Tibial artery (tissue), 4 donors: ENCODE measurements around the gene TEKT1.

Source experiments
- DNase-seq, 2 donors: peaks; one replicate each; pipeline ENCODE4 v3.0.0-alpha.2; 2019
- H3K27ac ChIP-seq, 2 donors: fragments of 200-600 bp; sonication (generic) in 1 of 2; 1 replicate in 1 of 2; 2 replicates in 1 of 2; pipeline ENCODE4 v1.5.1; 2018 to 2019; ENCODE audit warnings: mild to moderate bottlenecking in 1 of 2
- H3K27me3 ChIP-seq, 2 donors: fragments of 200-600 bp; sonication (generic) in 1 of 2; one replicate each; pipeline versions ENCODE4 v1.5.1 to v1.6.0; 2016 to 2019
- H3K36me3 ChIP-seq, 3 donors: fragments of 200-600 bp; sonication (generic) in 2 of 3; one replicate each; pipeline ENCODE4 v1.5.1; 2016 to 2019; ENCODE audit warnings: mild to moderate bottlenecking in 2 of 3
- H3K4me1 ChIP-seq, 4 donors: fragments of 200-600 bp; sonication (generic) in 2 of 4; 1 replicate in 3 of 4; 2 replicates in 1 of 4; pipeline ENCODE4 v1.5.1; 2016 to 2019
- H3K4me3 ChIP-seq, 2 donors: fragments of 200-600 bp; sonication (generic) in 1 of 2; 1 replicate in 1 of 2; 2 replicates in 1 of 2; pipeline ENCODE4 v1.5.1; 2018 to 2019; ENCODE audit warnings: mild to moderate bottlenecking in 2 of 2
- H3K9me3 ChIP-seq, 3 donors: fragments of 200-600 bp; sonication (generic) in 1 of 3; one replicate each; pipeline ENCODE4 v1.5.1; 2016 to 2019
- intact Hi-C: fragments of 100-400 bp; cut with DNase I; formaldehyde crosslinking; loops from one replicate; pipeline ENCODE4 v1.15.0; 2023; ENCODE audit warnings: low total_unique reads
- TF ChIP-seq, protein P1 (sequence below), 2 experiments: fragments of 200-600 bp in 1 of 2; fragments of 450-650 bp in 1 of 2; IDR thresholded peaks; one replicate each; pipeline ENCODE4 v1.5.1; 2017 to 2019; ENCODE audit warnings: antibody characterized with exemption in 2 of 2, mild to moderate bottlenecking in 1 of 2, moderate library complexity in 1 of 2

TEKT1 gene

DNA sequence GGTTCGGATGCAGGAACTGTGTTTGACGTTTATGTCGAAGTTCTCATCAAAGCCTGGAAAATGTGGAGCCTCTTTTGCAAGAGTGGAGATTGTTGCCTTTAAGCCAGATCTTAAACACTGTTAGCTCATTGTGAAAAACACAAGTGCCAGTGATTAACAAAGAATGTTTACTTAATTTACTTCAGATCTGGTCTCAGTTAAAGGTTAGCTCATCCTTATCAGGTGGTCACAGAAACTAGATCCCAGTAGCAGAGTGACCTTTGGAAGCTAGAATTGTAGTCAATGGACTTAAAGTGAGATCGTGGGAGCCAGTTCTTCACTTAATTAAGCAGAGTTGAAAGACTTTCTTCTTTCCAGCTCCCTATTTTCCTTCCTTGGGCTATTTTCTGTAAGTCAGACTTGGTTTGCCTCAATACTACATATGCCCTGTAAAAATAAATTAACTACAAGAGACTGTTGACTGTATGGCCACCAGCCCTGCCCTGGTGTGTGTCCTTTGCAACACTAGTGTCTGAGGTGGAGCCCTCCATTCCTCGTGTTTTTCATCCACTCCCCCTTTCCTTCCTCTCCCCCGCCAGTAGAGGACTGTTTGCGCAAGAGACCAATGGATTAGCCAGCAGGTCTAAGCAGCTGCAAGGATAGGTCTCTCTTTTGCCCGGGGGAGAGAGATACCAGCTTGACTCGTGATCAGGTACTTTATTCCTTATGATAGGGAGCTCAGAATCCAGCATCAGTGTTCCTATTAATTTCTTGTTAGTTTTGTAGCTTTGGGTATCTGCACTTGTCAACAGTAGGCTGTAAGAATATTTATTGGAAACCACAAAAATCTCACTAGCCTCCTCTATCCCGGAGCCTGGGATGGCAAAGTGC, 35.3 kb downstream of the TEKT1 start:
- intact Hi-C loops, result no loop called here
- Histone ChIP-seq H3K4me1 (no peaks in the 10 kb centered on the region), H3K9me3 (no peaks in the 10 kb centered on the region), H3K4me3 (no peak overlapping the region), H3K36me3 (no peaks in the 10 kb centered on the region), H3K27me3 (peaks cover 0 to 17% of the 10 kb centered on the region in 2 donors), H3K27ac (no peak overlapping the region)
- TF ChIP-seq, protein P1, sequence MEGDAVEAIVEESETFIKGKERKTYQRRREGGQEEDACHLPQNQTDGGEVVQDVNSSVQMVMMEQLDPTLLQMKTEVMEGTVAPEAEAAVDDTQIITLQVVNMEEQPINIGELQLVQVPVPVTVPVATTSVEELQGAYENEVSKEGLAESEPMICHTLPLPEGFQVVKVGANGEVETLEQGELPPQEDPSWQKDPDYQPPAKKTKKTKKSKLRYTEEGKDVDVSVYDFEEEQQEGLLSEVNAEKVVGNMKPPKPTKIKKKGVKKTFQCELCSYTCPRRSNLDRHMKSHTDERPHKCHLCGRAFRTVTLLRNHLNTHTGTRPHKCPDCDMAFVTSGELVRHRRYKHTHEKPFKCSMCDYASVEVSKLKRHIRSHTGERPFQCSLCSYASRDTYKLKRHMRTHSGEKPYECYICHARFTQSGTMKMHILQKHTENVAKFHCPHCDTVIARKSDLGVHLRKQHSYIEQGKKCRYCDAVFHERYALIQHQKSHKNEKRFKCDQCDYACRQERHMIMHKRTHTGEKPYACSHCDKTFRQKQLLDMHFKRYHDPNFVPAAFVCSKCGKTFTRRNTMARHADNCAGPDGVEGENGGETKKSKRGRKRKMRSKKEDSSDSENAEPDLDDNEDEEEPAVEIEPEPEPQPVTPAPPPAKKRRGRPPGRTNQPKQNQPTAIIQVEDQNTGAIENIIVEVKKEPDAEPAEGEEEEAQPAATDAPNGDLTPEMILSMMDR (IDR thresholded peaks at IDR 0.05), result no peak
- no peak for DNase-seq

DNA sequence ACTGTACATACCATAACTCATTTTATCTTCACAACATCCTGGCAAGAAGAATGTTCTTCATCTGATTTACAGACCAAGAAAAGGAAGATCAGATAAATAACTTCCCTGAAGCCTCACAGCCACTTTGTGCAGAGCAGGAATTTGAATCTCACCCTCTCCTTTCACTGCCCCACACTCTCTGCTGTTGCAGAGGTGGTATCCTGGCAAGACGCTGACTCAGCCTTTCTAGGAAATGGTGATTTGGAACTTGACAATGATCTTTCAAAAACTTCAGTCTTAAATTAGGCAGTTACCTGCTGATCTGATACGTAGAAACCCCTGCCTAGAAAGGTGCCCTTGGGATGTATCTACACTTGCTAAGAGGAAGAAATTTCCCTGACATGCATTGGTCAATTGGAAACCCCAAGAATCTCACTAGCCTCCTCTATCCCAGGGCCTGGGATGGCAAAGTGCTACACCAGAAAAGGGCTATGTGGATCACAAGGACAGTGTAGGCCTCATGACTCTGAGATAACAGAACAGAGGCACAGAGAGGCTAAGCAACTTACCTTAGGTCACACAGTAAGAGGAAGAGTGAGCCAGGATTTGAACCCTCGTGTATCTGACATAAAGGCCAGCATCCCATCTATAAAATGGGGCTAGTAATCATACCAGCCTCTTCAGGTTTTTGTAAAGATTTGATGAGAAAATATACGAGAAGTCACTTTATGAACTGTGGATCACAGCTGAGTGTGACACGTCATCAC, 37.6 kb downstream of the TEKT1 start:
- no peak overlapping the region for H3K27ac ChIP-seq
- DNase-seq, result no peak
- H3K27me3 ChIP-seq, result peaks cover 0 to 17% of the 10 kb centered on the region in 2 donors
- intact Hi-C loops, result no loop called here
- no peaks in the 10 kb centered on the region for H3K9me3 ChIP-seq
- no peak overlapping the region for H3K4me3 ChIP-seq
- H3K4me1 ChIP-seq, result no peaks in the 10 kb centered on the region
- TF ChIP-seq, protein P1 (IDR thresholded peaks at IDR 0.05), result no peak
- H3K36me3 ChIP-seq, result no peaks in the 10 kb centered on the region

DNA sequence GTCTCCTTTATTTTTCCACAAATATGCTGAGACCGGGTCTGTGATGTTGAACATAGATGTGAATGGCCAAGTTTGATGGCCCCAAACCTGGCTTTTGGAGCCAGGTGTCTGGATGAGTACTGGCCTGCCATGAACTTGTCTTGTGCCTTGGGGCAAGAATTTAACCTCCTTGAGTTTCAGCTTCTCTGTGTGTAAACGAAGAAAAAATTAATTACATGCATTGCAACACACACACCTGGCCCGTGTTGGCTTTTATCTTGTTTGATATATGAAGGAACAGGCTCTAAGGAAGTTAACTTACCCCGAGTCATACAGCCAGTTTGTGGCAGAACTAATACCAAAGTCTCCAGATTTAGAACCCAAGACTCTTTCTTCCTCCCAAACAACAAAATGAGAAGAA, 42.4 kb downstream of the TEKT1 start:
- Histone ChIP-seq H3K36me3 (no peaks in the 10 kb centered on the region), H3K4me3 (no peak overlapping the region), H3K9me3 (no peaks in the 10 kb centered on the region), H3K4me1 (no peaks in the 10 kb centered on the region), H3K27ac (no peak overlapping the region), H3K27me3 (peaks cover 0 to 9% of the 10 kb centered on the region in 2 donors)
- TF ChIP-seq, protein P1 (IDR thresholded peaks at IDR 0.05), result no peak
- intact Hi-C loops, result no loop called here
- no peak for DNase-seq

DNA sequence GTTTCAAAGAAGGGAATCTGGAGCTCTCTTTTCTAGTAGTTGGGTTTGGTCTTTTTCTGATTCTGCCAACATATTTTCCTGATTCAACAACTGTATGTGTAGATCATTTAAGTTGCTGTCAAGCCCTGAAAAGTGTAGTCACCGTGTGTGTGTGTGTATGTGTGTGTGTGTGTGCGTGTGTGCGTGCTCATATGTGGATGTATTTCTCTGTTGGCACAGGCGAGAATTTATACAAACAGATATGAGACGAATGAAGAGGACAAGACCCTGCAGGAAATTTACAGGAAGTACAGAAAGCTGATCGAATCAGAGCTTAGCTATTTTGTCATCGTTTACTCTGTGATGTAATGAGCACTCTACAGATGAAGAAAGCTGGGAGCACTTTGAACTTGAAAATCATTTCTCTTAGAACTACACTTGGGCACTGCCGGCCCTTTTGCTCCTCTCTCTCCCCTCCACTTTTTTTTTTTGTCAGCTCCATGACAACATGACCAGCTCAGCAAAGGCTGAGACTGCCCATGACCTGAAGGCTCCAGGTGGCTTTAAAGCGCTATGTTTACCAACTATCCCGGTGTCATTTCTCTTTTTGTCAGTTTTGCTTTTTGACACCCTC, 44.3 kb downstream of the TEKT1 start:
- TF ChIP-seq, protein P1 (IDR thresholded peaks at IDR 0.05), result no peak
- intact Hi-C loops, result no loop called here
- no peaks in the 10 kb centered on the region for H3K27me3 ChIP-seq

DNA sequence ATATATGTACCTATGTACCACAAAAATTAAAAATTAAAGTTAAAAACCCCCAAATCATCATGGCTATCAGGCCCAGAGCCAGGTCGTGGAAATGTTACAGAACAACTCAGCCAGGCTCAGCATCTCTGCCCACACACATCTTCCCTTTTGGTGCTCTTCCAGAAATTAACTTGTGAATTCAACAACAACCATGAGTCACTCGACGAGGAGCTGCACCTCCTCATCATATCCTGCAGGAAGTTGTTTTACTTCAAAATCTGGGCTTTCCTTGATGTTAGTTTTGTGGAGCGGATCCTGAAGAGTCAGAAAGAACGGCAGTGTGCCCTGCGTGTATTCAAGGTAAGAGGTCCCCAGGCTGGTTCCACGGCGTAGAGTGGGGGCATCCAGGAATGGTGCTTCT, 44.9 kb downstream of the TEKT1 start:
- Histone ChIP-seq H3K4me3 (no peak overlapping the region), H3K27ac (no peak overlapping the region), H3K4me1 (no peaks in the 10 kb centered on the region), H3K27me3 (no peaks in the 10 kb centered on the region), H3K9me3 (no peaks in the 10 kb centered on the region), H3K36me3 (no peaks in the 10 kb centered on the region)
- intact Hi-C loops, result no loop called here
- TF ChIP-seq, protein P1 (IDR thresholded peaks at IDR 0.05), result no peak
- no peak for DNase-seq

More for the DNA sequence above, 44.3 kb downstream of the TEKT1 start:
- H3K4me1 ChIP-seq, result no peaks in the 10 kb centered on the region
- no peak for DNase-seq
- no peaks in the 10 kb centered on the region for H3K36me3 ChIP-seq
- H3K27ac ChIP-seq, result no peak overlapping the region
- no peak overlapping the region for H3K4me3 ChIP-seq
- no peaks in the 10 kb centered on the region for H3K9me3 ChIP-seq
